ENCODE results near the gene TMEM107. TPM values are rescaled to one million over a fixed set of nuclear protein-coding genes. Genes with fewer than 3 reads are reported as not detected.

Gene TMEM107
- total RNA-seq, 4 donors from 2014 or later: 11.2 to 18.8 (median 15.5) TPM

DNA sequence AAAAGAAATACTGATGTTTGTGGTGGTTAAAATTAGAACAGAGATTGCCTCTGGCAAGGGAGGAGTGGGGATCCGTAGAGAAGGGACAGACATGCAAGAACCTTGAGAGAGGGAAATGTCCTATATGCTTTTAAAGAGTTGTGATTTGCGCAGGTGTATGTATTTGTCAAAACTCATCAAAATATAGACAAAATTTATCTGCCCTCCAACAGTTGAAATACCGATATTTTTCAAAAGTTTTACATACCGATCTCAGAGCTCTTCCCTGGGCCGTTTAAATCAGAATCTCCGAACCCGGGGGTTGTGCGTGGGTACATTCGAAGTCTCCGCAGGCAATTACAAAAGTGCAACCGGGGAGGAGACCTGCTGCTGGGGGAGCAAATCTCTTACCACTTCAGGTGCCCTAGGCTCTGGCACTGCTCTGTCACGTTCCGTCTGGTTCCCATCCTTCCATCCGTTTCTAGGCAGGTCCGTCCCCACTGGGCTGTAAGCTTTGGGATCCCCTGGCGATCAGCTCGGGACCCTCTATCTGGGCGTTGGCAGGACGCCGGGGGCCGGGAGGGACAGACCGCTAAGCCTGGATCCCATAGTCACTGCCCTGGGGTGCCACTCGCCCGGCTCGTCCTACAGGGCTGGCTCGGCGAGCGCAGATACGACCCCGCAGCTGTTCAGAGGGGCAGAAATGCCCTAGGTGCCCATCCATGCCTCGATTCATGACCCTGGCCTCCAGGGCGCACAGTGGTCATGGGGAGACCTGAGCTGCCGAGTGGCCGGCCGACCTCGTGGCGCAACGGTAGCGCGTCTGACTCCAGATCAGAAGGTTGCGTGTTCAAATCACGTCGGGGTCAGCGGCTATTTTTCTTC is 9.6 kb upstream of the TMEM107 start:
- 0 to 1% methylated on average over 19 to 24 of the region's 44 CpGs for WGBS, 2 donors (ENCODE audit: low coverage in 1 of 2)
- TF ChIP-seq, protein P1, sequence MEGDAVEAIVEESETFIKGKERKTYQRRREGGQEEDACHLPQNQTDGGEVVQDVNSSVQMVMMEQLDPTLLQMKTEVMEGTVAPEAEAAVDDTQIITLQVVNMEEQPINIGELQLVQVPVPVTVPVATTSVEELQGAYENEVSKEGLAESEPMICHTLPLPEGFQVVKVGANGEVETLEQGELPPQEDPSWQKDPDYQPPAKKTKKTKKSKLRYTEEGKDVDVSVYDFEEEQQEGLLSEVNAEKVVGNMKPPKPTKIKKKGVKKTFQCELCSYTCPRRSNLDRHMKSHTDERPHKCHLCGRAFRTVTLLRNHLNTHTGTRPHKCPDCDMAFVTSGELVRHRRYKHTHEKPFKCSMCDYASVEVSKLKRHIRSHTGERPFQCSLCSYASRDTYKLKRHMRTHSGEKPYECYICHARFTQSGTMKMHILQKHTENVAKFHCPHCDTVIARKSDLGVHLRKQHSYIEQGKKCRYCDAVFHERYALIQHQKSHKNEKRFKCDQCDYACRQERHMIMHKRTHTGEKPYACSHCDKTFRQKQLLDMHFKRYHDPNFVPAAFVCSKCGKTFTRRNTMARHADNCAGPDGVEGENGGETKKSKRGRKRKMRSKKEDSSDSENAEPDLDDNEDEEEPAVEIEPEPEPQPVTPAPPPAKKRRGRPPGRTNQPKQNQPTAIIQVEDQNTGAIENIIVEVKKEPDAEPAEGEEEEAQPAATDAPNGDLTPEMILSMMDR (IDR thresholded peaks at IDR 0.05): no peak
- peak; percentile 57 to 70 for TF ChIP-seq POLR2A (IDR thresholded peaks at IDR 0.05)
- TF ChIP-seq POLR2AphosphoS5 (IDR thresholded peaks at IDR 0.05): peak; percentile 86
- no peaks in the 10 kb centered on the region for H3K27me3 ChIP-seq
- H3K9me3 ChIP-seq: no peaks in the 10 kb centered on the region
- peak overlapping the region; percentile 85 to 98 (median 96) for H3K27ac ChIP-seq
- H3K4me3 ChIP-seq: peak overlapping the region; percentile 67 to 77
- H3K36me3 ChIP-seq: no peaks in the 10 kb centered on the region
- H3K4me1 ChIP-seq: peaks cover 6 to 44% (median 14%) of the 10 kb centered on the region in 3 donors
- peak; percentile 55 for ATAC-seq

DNA sequence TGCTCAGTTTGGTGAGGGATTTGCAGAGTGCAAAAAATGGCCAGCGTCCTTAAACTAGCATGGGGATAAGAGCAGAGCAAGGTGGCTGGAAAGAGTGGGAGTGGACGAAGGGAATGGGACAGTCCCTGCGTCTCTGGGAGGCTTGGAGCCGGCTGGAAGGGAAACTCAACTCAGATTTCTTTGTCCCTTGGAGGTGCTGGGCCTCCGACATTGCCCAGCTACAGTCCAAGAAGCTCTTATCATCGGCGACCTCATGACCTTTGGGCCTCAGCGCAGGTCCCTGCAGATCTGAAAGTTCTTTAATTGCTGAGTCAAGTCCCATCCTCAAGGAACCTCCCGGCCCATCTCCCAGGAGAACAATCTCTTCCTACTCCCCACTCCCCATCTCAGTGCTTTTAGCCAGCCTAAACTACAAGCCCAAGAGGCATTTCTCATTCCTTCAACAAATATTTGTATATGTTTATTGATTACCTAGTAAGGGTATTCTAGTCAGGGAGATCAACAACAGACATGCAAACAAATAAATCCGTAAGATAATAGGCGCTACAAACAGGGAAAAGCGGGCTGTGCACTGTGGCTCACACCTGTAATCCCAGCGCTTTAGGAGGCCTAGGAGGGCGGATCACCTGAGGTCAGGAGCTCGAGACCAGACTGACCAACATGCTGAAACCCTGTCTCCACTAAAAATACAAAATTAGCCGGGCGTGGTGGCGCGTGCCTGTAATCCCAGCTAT is 985 bp upstream of the TMEM107 start:
- Histone ChIP-seq H3K27ac (peak overlapping the region in 3 of 4 donors; percentile 81 to 90 (median 85)), H3K27me3 (no peaks in the 10 kb centered on the region), H3K4me1 (peaks cover 0 to 44% (median 15%) of the 10 kb centered on the region in 3 donors), H3K9me3 (no peaks in the 10 kb centered on the region), H3K36me3 (no peaks in the 10 kb centered on the region), H3K4me3 (peak overlapping the region in 1 of 2 donors; percentile 62)
- no peak for ATAC-seq
- 66 to 89% methylated on average over 10 to 11 of the region's 19 CpGs for WGBS, 2 donors (ENCODE audit: low coverage in 1 of 2)
- TF ChIP-seq, protein P1 (IDR thresholded peaks at IDR 0.05): no peak
- TF ChIP-seq EP300 (IDR thresholded peaks at IDR 0.05): no peak
- TF ChIP-seq POLR2A (IDR thresholded peaks at IDR 0.05): no peak
- TF ChIP-seq POLR2AphosphoS5 (IDR thresholded peaks at IDR 0.05): no peak

DNA sequence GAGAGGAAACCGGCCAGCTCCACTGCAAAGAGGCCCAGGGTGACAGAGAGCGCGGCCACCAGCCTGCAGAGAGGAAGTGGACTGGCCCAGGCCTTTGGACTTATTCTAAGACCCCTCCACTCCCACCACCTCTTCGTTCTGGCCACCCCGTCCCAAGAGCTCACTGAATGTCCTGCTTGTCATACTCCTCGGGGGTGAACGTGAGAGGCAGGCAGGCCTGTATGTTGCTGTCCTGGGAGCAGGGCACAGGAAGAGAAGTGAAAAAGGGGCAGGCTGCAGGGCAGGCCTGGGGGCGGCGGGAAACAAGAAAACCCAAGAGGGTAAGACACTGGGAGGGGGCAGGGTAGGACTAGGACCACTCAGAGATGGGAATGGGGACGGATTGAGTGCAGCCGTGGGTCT is 384 bp downstream of the TMEM107 start:
- Histone ChIP-seq H3K4me1 (peaks cover 0 to 44% (median 15%) of the 10 kb centered on the region in 3 donors), H3K4me3 (peak overlapping the region; percentile 46 to 62), H3K9me3 (no peaks in the 10 kb centered on the region), H3K27me3 (no peaks in the 10 kb centered on the region), H3K27ac (peak overlapping the region; percentile 11 to 90 (median 83)), H3K36me3 (no peaks in the 10 kb centered on the region)
- 15 to 47% methylated on average over 3 to 5 of the region's 11 CpGs for WGBS, 2 donors (ENCODE audit: low coverage in 1 of 2)
- ATAC-seq: peak; percentile 2
- TF ChIP-seq POLR2AphosphoS5 (IDR thresholded peaks at IDR 0.05) (no peak), EP300 (IDR thresholded peaks at IDR 0.05) (no peak), POLR2A (IDR thresholded peaks at IDR 0.05) (no peak)
- TF ChIP-seq, protein P1 (IDR thresholded peaks at IDR 0.05): no peak

DNA sequence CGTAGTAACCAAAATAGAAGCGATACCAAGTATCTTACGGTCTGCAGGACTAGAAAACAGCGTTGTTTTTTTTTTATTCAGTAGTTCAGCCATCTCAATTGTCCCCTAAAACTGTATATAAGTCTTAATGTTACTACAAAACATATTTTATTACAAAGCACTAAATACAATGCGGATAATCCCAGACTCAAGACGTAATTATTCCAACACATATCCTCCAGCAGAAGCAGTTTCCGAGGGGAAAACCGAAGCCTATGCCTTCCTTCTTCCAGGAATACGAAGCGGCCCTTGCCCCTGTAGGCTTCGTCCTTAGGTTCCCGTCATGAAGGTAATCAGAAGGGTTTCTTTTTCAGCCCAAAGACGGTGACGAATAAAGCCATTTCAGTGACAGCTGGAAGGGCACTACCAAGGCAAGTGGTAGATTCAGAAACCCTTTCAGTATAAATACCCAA is 2.3 kb downstream of the TMEM107 start:
- WGBS, 2 donors (ENCODE audit: low coverage in 1 of 2): 1 to 5% methylated on average over 13 to 14 of the region's 14 CpGs
- no peak for TF ChIP-seq POLR2AphosphoS5 (IDR thresholded peaks at IDR 0.05)
- H3K4me1 ChIP-seq: peaks cover 0 to 44% (median 15%) of the 10 kb centered on the region in 3 donors
- ATAC-seq: no peak
- peak overlapping the region; percentile 86 to 96 (median 89) for H3K27ac ChIP-seq
- H3K27me3 ChIP-seq: no peaks in the 10 kb centered on the region
- H3K9me3 ChIP-seq: no peaks in the 10 kb centered on the region
- H3K4me3 ChIP-seq: peak overlapping the region; percentile 47 to 62
- H3K36me3 ChIP-seq: no peaks in the 10 kb centered on the region
